8988T (cell line): ENCODE measurements around the gene GPR156.
"Not testable (repeated sequence)": the region's sequence is repeated elsewhere in the genome, so short reads cannot be mapped to it uniquely, and the experiment has no call there.

ENCODE experiments used
- DNase-seq: peaks from one replicate; pipeline ENCODE4 v3.0.0; 2011

Gene GPR156

DNA sequence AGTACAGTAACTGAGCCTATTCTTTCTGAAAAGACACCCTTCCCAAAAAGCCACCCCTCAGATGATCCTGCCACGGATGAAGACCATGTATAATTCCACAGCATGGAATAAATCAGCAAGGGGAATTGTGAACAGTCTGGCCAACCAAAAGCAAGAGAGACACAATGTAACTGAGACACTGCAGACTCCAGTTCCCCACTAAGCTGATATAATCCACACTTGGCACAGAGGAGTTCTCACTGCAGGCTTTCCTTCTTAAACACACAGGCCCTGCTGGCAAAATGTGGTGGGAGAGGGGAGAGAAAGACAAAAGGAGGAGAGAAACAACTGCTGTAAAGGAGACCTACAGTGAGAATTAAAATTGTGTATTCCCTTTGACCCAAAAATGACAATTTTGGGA, 12.7 kb downstream of the GPR156 start:
- DNase-seq: no peak

GRCh38 chr3:120265989-120266388, 19.0 kb downstream of the GPR156 start:
- DNase-seq: no peak

DNA sequence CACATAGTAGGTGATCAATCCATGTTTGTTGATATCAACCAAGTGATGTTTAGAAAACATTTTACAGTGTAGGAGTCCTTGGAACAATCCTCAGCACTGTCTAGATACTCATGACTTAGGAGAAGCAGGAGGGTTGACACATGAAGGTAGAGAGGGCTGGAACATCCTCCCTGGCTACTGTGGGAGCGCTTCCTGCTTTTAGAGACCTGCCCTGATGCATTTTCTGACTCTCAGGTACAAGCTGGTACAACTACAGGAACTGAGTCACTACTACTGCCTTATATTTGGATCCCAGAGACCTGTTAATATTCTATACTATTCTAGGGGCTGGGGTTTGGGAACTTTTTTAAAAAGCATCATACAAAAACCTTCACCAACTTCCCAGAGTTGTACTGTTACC, 20.1 kb downstream of the GPR156 start:
- no peak for DNase-seq

- no peak for DNase-seq
Measured at GRCh38 chr3:120263792-120264191, 21.2 kb downstream of the GPR156 start.

- no peak for DNase-seq
Measured at GRCh38 chr3:120258009-120258408, 27.0 kb downstream of the GPR156 start.

DNA sequence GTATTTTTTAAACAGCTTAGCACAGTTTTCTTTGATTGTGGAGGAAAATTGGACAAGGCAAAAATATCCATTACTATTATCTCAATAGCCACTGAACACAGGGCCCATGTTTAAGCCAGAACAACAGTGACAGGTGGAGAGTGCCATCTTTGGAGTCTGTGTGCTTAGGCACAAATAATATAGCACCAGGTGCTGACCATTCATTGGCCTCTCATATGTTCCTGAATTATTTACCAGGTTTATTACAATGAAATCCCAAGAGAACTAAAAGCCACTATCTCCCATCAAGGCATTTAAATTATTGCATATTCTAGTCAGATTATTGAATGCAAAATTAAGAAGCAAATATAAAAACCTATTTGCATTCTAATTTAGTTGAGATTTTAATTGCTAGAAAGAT, 39.6 kb downstream of the GPR156 start:
- no peak for DNase-seq

DNA sequence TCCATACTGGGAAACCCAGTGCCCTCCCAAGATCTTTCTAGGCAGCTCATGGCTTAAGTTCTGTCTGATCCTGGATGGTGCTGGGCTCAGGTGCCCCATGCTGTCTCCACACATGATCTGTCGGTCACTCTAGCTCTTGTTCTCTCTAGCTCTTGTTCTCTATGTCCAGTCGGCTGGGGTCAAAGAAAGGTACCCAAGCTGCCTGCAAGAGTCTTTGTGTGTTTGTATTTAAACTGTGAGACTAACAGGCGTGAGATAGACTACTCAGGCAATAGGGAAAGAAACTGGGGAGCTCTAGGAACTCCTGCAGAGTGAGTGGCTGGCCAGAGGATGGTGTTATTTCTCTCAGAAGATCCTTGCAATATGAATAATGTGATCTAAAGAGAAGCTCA, 40.2 kb downstream of the GPR156 start:
- DNase-seq: no peak

GRCh38 chr3:120239644-120240043, 45.4 kb downstream of the GPR156 start:
- no peak for DNase-seq

- no peak for DNase-seq
Measured at GRCh38 chr3:120227710-120228347, 57.2 kb downstream of the GPR156 start.

GRCh38 chr3:120224237-120224636, 60.8 kb downstream of the GPR156 start:
- no peak for DNase-seq

- no peak for DNase-seq
Measured at GRCh38 chr3:120218981-120219380, 66.0 kb downstream of the GPR156 start.

DNA sequence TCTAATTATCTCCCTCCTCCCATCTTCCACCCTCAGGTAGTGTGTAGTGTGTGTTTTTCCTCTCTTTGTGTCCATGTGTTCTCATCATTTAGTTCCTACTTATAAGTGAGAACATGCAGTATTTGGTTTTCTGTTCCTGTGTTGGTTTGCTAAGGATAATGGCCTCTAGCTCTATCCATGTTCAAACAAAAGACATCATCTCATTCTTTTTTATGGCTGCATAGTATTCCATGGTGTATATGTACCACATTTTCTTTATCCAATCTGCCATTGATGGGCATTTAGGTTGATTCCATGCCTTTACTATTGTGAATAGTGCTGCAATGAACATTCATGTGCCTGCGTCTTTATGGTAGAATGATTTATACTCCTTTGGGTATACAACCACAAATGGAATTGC, 68.4 kb downstream of the GPR156 start:
- DNase-seq: not testable (repeated sequence)

DNA sequence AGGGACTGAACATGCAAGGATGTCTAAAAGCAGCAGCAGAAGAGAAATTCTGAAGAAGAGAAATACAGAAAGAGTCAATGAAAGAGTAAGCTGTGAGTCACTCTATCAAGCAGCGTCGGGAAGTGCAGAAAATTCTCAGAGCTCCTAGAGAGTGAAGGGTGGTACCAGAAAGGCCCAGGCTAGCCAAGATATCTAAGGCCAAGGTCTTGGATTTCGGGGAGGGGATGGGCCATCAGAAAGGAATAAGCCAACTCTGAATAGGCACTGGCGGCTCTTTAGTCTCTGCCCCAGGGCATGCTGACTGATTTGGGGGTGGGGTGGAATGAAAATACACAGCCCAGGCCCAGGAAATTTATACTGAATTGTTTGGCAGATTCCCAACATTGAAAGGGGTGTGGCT, 70.8 kb downstream of the GPR156 start:
- DNase-seq: no peak

- DNase-seq: no peak
Measured at GRCh38 chr3:120212505-120212904, 72.5 kb downstream of the GPR156 start.

GRCh38 chr3:120209425-120209824, 75.6 kb downstream of the GPR156 start:
- no peak for DNase-seq

- no peak for DNase-seq
Measured at GRCh38 chr3:120204338-120204737, 80.7 kb downstream of the GPR156 start.

GRCh38 chr3:120203621-120204020, 81.4 kb downstream of the GPR156 start:
- DNase-seq: no peak

DNA sequence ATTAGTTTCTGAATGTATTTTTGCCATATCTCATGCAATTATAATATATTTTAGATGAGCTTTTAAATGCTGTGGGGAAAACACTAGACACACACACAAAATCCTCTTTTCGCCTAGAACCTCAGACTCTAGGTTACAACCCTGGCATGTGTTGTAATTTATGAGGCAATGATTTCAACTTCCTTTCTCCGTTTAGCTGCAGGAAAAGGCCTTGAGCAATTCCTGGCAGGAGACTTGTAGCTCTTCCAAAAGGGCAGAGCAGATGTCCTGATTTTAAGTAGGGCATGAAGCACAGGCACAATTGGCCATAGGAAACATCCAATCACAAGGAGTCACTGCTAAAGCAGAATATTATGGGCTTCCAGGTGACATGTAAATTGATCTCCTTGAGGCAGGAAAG, 82.0 kb downstream of the GPR156 start:
- no peak for DNase-seq

DNA sequence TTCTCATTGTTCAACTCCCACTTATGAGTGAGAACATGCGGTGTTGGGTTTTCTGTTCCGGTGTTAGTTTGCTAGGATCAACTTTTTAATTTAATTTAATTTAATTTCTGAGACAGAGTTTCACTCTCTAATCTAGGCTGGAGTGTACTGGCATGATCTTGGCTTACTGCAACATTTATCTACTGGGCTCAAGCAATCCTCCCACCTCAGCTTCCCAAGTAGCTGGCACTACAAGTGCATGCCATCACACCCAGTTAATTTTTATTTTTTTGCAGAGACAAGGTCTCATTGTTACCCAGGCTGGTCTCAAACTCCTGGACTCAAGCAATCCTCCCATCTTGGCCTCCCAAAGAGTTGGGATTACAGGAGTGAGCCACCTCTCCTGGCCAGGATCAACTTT, 82.7 kb downstream of the GPR156 start:
- DNase-seq: no peak

DNA sequence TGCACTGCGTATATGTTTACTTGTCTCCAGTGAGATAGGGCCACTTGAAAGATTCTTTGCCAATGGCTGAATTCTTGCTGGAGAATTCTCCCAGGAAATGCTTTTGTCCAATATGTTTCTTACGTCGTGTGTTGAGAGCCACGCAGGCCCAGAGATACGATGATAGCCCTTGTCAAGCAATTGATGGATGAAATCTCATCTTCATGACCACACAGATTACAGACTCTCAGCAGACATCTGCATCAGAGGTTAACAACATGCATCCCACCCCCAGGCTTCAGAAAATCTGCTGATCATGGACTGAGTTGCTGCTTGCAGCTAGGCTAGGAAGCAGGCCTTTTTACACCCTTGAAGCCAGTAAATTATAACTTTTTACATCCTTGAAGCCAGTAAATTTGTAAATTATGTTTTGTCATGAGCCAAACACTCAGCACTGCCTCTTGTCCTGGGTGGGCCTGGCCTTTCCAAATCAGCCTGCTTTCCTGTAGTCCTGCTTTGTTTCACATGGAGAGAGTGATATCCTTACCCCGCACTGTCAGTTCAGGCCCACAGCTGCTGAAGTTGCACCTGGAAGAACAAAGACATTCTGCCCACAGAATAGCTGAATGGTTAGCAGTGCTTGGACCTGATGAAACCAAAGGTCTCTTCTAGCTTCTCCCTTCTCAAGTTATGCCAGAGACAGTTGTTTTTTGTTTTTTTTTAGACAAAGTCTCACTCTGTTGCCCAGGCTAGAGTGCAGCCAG, 84.4 kb downstream of the GPR156 start:
- no peak for DNase-seq

- DNase-seq: no peak
Measured at GRCh38 chr3:120198305-120198878, 86.6 kb downstream of the GPR156 start.

- no peak for DNase-seq
Measured at GRCh38 chr3:120196812-120197211, 88.2 kb downstream of the GPR156 start.

- no peak for DNase-seq
Measured at GRCh38 chr3:120196333-120196732, 88.7 kb downstream of the GPR156 start.

- DNase-seq: no peak
Measured at GRCh38 chr3:120193554-120193953, 91.5 kb downstream of the GPR156 start.

GRCh38 chr3:120192579-120192978, 92.4 kb downstream of the GPR156 start:
- no peak for DNase-seq
